CD4-positive, alpha-beta T cell (primary cell): ENCODE data around the gene UPF1. TPM values are rescaled to one million over a fixed set of nuclear protein-coding genes. Genes with fewer than 3 reads are reported as not detected.

Experiments used
- ATAC-seq: fragments of 200-7000 bp; cut with Tn5 transposase; one replicate; pipeline ENCODE4 v1.10.0; 2022; ENCODE audit warnings: mild to moderate bottlenecking; ENCODE audit not compliant: poor library complexity
- CTCF ChIA-PET: fragments of 350-600 bp; sonication (Branson Sonifier 250); formaldehyde crosslinking; loops from one replicate; lab custom pipeline; 2021; ENCODE audit warnings: antibody characterized with exemption, inconsistent platforms; lab: Charles Lee
- POLR2A ChIA-PET: fragments of 350-600 bp; sonication (Branson Sonifier 250); formaldehyde crosslinking; loops from one replicate; lab custom pipeline; 2021; ENCODE audit warnings: antibody characterized with exemption, inconsistent platforms; lab: Charles Lee
- DNase-seq, 14 experiments: peaks; one replicate each; pipeline ENCODE4 v3.0.0-alpha.2; 2013 to 2020; ENCODE audit warnings: mixed read lengths in 2 of 14
- H3K27ac ChIP-seq, 2 donors: one replicate each; pipeline versions ENCODE4 v1.5.1 to v1.7.0; 2013; ENCODE audit warnings: low read length in 2 of 2, low read depth in 1 of 2, mild to moderate bottlenecking in 1 of 2
- H3K27me3 ChIP-seq, 2 experiments: 1 replicate in 1 of 2; 2 replicates in 1 of 2; pipeline versions ENCODE4 v1.6.1 to v1.7.0; 2013; ENCODE audit warnings: low read length in 2 of 2, control low read depth in 1 of 2, mild to moderate bottlenecking in 1 of 2, moderate library complexity in 1 of 2; ENCODE audit not compliant: insufficient read depth in 2 of 2, control insufficient read depth in 1 of 2
- H3K36me3 ChIP-seq: one replicate; pipeline ENCODE4 v1.6.1; 2013; ENCODE audit warnings: low read length, control low read depth; ENCODE audit not compliant: insufficient read depth
- H3K4me1 ChIP-seq: one replicate; pipeline ENCODE4 v1.6.1; 2013; ENCODE audit warnings: low read length, control low read depth; ENCODE audit not compliant: insufficient read depth
- H3K4me3 ChIP-seq: one replicate; pipeline ENCODE4 v1.5.1; 2013; ENCODE audit warnings: mild to moderate bottlenecking, low read length, moderate library complexity
- H3K9me3 ChIP-seq, 2 experiments: 1 replicate in 1 of 2; 2 replicates in 1 of 2; pipeline versions ENCODE4 v1.6.1 to v1.7.0; 2013; ENCODE audit warnings: low read length in 2 of 2, mild to moderate bottlenecking in 2 of 2, control low read depth in 1 of 2, moderate library complexity in 1 of 2; ENCODE audit not compliant: control insufficient read depth in 1 of 2, insufficient read depth in 1 of 2
- H3K27ac Mint-ChIP-seq: one replicate; pipeline ENCODE4 v1.8.0; 2020; ENCODE audit warnings: mixed read lengths
- H3K27me3 Mint-ChIP-seq: one replicate; pipeline ENCODE4 v1.8.0; 2021; ENCODE audit warnings: mixed read lengths
- H3K36me3 Mint-ChIP-seq: one replicate; pipeline ENCODE4 v1.8.0; 2021; ENCODE audit warnings: low read depth, mixed read lengths
- H3K4me1 Mint-ChIP-seq: one replicate; pipeline ENCODE4 v1.8.0; 2021; ENCODE audit warnings: low read depth, mixed read lengths
- H3K4me3 Mint-ChIP-seq: one replicate; pipeline ENCODE4 v1.8.0; 2020; ENCODE audit warnings: mild to moderate bottlenecking, mixed read lengths
- H3K9me3 Mint-ChIP-seq: one replicate; pipeline ENCODE4 v1.8.0; 2020; ENCODE audit warnings: mixed read lengths
- intact Hi-C, 2 experiments: fragments of 100-400 bp; cut with DNase I in 1 of 2; cut with micrococcal nuclease in 1 of 2; formaldehyde crosslinking; loops; one replicate each; pipeline versions ENCODE4 v1.15.1 to v1.9.0; 2023 to 2025; cut with DNase I, micrococcal nuclease
- total RNA-seq, 174 experiments: library from RNA in 2 of 174; stranded (reverse) in 2 of 174; gene quantifications; one replicate each; pipeline ENCODE4 v1.2.3 and lab custom pipeline; 2021 to 2026
- TF ChIP-seq, protein P1 (sequence below): fragments of 200-600 bp; IDR thresholded peaks from one replicate; pipeline ENCODE4 v1.8.0; 2022; ENCODE audit warnings: antibody characterized with exemption, mild to moderate bottlenecking

UPF1 gene
- total RNA-seq, 2 experiments from 2014 or later, result 146 to 150 TPM

DNA sequence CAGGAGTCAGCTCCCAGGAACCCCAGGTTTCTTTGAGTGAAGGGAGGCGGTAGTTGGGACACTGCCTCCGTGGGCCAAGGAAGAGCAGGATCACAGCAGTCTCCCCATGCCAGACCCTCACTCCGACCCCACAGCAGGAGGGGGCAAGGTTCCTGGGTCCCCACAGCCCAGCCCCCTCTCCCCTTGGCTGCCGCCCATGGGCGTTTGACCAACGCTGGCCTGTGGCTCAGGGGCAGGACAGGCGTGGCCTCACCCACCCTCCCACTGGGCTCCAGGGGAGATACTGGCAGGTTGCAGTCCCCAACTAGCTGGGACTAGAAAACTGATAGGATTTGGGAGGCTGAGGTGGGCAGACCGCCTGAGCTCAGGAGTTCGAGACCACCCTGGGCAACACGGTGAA is 78.3 kb downstream of the UPF1 start:
- no peaks in the 10 kb centered on the region for H3K27me3 Mint-ChIP-seq
- intact Hi-C loops, result no loop called here
- no peak for ATAC-seq
- CTCF ChIA-PET, result no interaction called here
- H3K9me3 ChIP-seq, result no peaks in the 10 kb centered on the region
- no peak overlapping the region for H3K4me3 ChIP-seq
- H3K9me3 Mint-ChIP-seq, result no peaks in the 10 kb centered on the region
- no peak for DNase-seq
- H3K4me1 ChIP-seq, result peaks cover 17% of the 10 kb centered on the region
- H3K36me3 Mint-ChIP-seq, result peaks cover 36% of the 10 kb centered on the region
- H3K36me3 ChIP-seq, result peaks cover 71% of the 10 kb centered on the region
- peaks cover 8% of the 10 kb centered on the region for H3K4me1 Mint-ChIP-seq
- POLR2A ChIA-PET, result no interaction called here
- H3K4me3 Mint-ChIP-seq, result no peak overlapping the region
- TF ChIP-seq, protein P1, sequence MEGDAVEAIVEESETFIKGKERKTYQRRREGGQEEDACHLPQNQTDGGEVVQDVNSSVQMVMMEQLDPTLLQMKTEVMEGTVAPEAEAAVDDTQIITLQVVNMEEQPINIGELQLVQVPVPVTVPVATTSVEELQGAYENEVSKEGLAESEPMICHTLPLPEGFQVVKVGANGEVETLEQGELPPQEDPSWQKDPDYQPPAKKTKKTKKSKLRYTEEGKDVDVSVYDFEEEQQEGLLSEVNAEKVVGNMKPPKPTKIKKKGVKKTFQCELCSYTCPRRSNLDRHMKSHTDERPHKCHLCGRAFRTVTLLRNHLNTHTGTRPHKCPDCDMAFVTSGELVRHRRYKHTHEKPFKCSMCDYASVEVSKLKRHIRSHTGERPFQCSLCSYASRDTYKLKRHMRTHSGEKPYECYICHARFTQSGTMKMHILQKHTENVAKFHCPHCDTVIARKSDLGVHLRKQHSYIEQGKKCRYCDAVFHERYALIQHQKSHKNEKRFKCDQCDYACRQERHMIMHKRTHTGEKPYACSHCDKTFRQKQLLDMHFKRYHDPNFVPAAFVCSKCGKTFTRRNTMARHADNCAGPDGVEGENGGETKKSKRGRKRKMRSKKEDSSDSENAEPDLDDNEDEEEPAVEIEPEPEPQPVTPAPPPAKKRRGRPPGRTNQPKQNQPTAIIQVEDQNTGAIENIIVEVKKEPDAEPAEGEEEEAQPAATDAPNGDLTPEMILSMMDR, result no peak
- H3K27ac Mint-ChIP-seq, result no peak overlapping the region
- no peaks in the 10 kb centered on the region for H3K27me3 ChIP-seq
- no peak overlapping the region for H3K27ac ChIP-seq

DNA sequence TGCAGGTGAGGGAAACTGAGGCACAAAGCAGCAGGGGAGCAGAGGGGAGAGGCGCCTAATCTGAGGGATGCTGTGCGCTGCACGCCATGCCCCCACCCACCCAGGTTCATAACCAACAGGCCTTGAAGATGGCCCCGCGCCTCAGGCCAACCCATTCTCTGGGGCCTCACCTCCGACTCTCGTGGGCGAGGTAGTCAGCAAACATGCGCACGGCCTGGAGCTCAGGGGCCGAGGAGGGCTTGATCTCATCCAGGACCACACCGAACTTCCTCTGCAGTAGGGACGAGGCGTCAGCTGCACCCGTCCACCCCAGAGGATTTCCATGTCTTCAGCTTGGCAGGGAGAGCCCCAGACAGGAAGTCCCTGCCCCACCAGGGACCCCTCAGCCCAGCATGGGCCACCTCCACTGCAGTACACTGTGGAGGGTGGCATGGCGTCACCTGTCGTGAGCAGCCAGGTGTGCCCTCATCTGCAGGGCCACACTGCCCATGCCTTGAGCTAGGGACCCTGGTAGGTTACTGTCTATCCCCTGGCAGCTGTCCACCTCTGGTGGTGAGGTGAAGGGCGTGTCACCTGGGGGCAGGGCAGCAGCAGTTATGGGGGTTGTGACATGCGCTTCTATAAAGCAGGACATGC is 79.2 kb downstream of the UPF1 start:
- Mint-ChIP-seq H3K9me3 (no peaks in the 10 kb centered on the region), H3K27me3 (no peaks in the 10 kb centered on the region), H3K36me3 (peaks cover 38% of the 10 kb centered on the region), H3K27ac (no peak overlapping the region), H3K4me3 (no peak overlapping the region), H3K4me1 (peaks cover 13% of the 10 kb centered on the region)
- Histone ChIP-seq H3K4me3 (no peak overlapping the region), H3K4me1 (peaks cover 26% of the 10 kb centered on the region), H3K27me3 (no peaks in the 10 kb centered on the region), H3K27ac (no peak overlapping the region), H3K36me3 (peaks cover 72% of the 10 kb centered on the region), H3K9me3 (no peaks in the 10 kb centered on the region)
- no peak for ATAC-seq
- intact Hi-C loops, result no loop called here
- TF ChIP-seq, protein P1, result no peak
- CTCF ChIA-PET, result no interaction called here
- POLR2A ChIA-PET, result no interaction called here
- no peak for DNase-seq

DNA sequence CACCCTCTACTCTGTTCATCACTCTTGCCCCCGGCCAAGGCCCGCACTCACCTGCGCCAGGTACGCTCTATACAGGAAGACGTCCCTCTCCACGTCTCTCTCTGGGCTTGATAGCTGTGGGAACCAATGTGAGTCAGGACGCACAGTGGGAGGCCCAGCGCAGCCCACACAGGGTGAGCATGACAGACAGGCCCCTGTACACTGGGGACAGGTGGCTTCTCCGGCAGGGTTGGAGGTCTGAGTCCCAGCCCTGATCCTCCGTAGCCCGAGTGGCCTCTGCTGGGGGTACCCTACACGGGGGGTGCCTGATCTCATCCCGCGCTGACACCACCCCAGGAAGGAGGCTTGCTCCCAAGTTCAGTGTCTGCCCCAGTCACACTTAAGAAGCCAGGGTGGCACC is 81.2 kb downstream of the UPF1 start:
- H3K27ac ChIP-seq, result no peak overlapping the region
- DNase-seq (no peak), ATAC-seq (no peak)
- no peaks in the 10 kb centered on the region for H3K27me3 ChIP-seq
- TF ChIP-seq, protein P1, result no peak
- intact Hi-C loops, result no loop called here
- H3K36me3 ChIP-seq, result peaks cover 54% of the 10 kb centered on the region
- no peak overlapping the region for H3K4me3 ChIP-seq
- Mint-ChIP-seq H3K27me3 (no peaks in the 10 kb centered on the region), H3K9me3 (no peaks in the 10 kb centered on the region), H3K4me1 (peaks cover 27% of the 10 kb centered on the region), H3K36me3 (peaks cover 42% of the 10 kb centered on the region), H3K4me3 (no peak overlapping the region), H3K27ac (no peak overlapping the region)
- CTCF ChIA-PET, result no interaction called here
- POLR2A ChIA-PET, result no interaction called here
- peaks cover 38% of the 10 kb centered on the region for H3K4me1 ChIP-seq
- H3K9me3 ChIP-seq, result no peaks in the 10 kb centered on the region
